DND-41 (cell line): ENCODE results near the gene SYCE3.

Experiments
- ATAC-seq: fragments of 200-7000 bp; cut with Tn5 transposase; 3 replicates; pipeline ENCODE4 v1.9.1; 2021; ENCODE audit warnings: low read depth; ENCODE audit not compliant: insufficient read depth
- DNase-seq: peaks from one replicate; pipeline ENCODE4 v3.0.0-alpha.2; 2020
- H2AFZ ChIP-seq: 2 replicates; pipeline ENCODE4 v1.6.0; 2012; ENCODE audit warnings: low read depth, low read length
- H3K27ac ChIP-seq: 2 replicates; pipeline ENCODE4 v1.5.1; 2012; ENCODE audit warnings: low read length, inconsistent platforms
- H3K27me3 ChIP-seq: fragments of 200-600 bp; sonication (generic); 2 replicates; pipeline ENCODE4 v1.6.0; 2012; ENCODE audit warnings: low read length, mild to moderate bottlenecking, inconsistent platforms; ENCODE audit not compliant: insufficient read depth, poor library complexity
- H3K36me3 ChIP-seq: 2 replicates; pipeline ENCODE4 v1.5.1; 2012; ENCODE audit warnings: low read length, inconsistent platforms; ENCODE audit not compliant: insufficient read depth
- H3K4me1 ChIP-seq: 2 replicates; pipeline ENCODE4 v1.5.1; 2012; ENCODE audit warnings: mild to moderate bottlenecking, low read length; ENCODE audit not compliant: insufficient read depth
- H3K4me2 ChIP-seq: 2 replicates; pipeline ENCODE4 v1.6.0; 2012; ENCODE audit warnings: mild to moderate bottlenecking, moderate library complexity, low read length, inconsistent platforms; ENCODE audit not compliant: insufficient read depth
- H3K4me3 ChIP-seq, 2 experiments: fragments of 200-600 bp in 1 of 2; shearing (Covaris generic) in 1 of 2; 2 replicates each; pipeline ENCODE4 v1.5.1; 2012 to 2016; ENCODE audit warnings: inconsistent platforms in 2 of 2, low read length in 2 of 2, mild to moderate bottlenecking in 2 of 2, low read depth in 1 of 2, moderate library complexity in 1 of 2
- H3K79me2 ChIP-seq: 2 replicates; pipeline ENCODE4 v1.6.0; 2012; ENCODE audit warnings: low read length, inconsistent platforms; ENCODE audit not compliant: insufficient read depth
- H3K9ac ChIP-seq: 2 replicates; pipeline ENCODE4 v1.6.0; 2012; ENCODE audit warnings: low read depth, mild to moderate bottlenecking, inconsistent platforms, low read length, moderate library complexity
- H3K9me3 ChIP-seq: 2 replicates; pipeline ENCODE4 v1.5.1; 2012; ENCODE audit warnings: low read length, moderate library complexity, mild to moderate bottlenecking, inconsistent platforms; ENCODE audit not compliant: insufficient read depth, severe bottlenecking
- H4K20me1 ChIP-seq: 2 replicates; pipeline ENCODE4 v1.6.0; 2012; ENCODE audit warnings: low read length; ENCODE audit not compliant: insufficient read depth
- CTCF ChIP-seq: IDR thresholded peaks from 2 replicates; pipeline ENCODE4 v1.5.1; 2012; ENCODE audit warnings: borderline replicate concordance, low read length, moderate library complexity, mild to moderate bottlenecking; ENCODE audit not compliant: poor library complexity, severe bottlenecking; ENCODE audit errors: extremely low read depth
- EZH2 ChIP-seq: IDR thresholded peaks from 3 replicates; pipeline ENCODE4 v1.6.1; 2012; ENCODE audit warnings: borderline replicate concordance, low read depth, mild to moderate bottlenecking, moderate library complexity, low read length, inconsistent platforms; ENCODE audit not compliant: severe bottlenecking

The SYCE3 gene

DNA sequence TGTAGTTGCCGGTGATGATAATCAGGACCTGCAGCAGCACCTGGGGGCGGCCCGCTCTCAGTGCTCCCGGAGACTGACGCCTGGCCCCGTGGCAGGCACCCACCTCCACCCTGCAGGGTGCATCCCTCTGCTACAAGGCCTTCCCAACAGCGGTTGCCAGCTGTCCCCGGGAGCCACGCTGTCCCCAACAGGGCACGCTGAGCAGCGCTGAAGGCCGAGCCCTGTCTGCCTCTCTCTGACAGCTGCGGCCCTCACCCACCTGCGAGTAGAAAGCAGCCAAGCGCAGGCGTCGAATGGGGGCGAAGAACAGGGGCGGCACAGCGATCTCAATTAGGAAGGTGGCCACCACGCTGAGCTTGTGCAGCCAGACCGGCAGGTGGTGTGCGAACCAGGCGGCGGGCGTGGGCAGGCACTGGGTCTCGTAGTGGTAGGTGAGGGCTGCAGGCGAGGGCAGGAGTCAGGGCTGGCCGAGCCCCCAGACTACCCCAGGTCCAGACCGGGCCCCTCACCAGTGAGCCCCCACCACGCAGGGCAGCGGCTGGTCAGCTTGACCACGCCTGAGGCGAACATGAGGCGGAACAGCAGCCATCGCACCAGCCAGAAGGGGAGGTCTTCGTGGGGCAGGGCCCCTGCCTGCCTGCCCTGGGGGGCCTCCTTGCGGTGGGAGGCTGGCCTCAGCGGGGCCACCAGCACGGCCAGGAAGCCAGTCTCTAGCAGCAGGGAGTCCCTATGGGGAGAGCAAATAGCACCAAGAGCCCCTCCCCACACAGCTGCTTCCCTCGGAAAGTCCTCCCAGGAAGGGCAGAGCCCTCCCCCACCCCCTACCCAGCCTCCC is 56.7 kb downstream of the SYCE3 start:
- Histone ChIP-seq H3K79me2 (peaks cover 60% of the 10 kb centered on the region), H3K4me2 (peak overlapping the region; percentile 99), H3K36me3 (peaks cover 48% of the 10 kb centered on the region), H3K27me3 (no peaks in the 10 kb centered on the region), H3K9me3 (no peaks in the 10 kb centered on the region), H4K20me1 (peaks cover 24% of the 10 kb centered on the region), H3K4me3 (peak overlapping the region; percentile 93 to 98; a peak in 3 of 4 replicates), H2AFZ (no peak overlapping the region), H3K4me1 (peaks cover 46% of the 10 kb centered on the region), H3K27ac (peak overlapping the region; percentile 97), H3K9ac (peak overlapping the region; percentile 87)
- DNase-seq = peak; percentile 30
- TF ChIP-seq EZH2 = no peak
- no peak for TF ChIP-seq CTCF
- no peak for ATAC-seq

- Histone ChIP-seq H3K4me1 (peaks cover 43% of the 10 kb centered on the region), H3K27me3 (no peaks in the 10 kb centered on the region), H3K9ac (peak overlapping the region; percentile 87), H3K4me3 (peak overlapping the region in 1 of 2 experiments; percentile 93; a peak in 2 of 4 replicates), H4K20me1 (peaks cover 24% of the 10 kb centered on the region), H3K79me2 (peaks cover 53% of the 10 kb centered on the region), H2AFZ (no peak overlapping the region), H3K9me3 (no peaks in the 10 kb centered on the region), H3K36me3 (peaks cover 45% of the 10 kb centered on the region), H3K27ac (peak overlapping the region; percentile 65), H3K4me2 (peak overlapping the region; percentile 99)
- TF ChIP-seq EZH2 (no peak), CTCF (no peak)
- DNase-seq = no peak
- no peak for ATAC-seq
Measured at GRCh38 chr22:50505276-50505775, 57.4 kb downstream of the SYCE3 start.

GRCh38 chr22:50504369-50505211 is 58.1 kb downstream of the SYCE3 start:
- Histone ChIP-seq H3K4me2 (peak overlapping the region; percentile 99), H3K9ac (peak overlapping the region; percentile 87; the same call in 1 of the 2 replicates), H4K20me1 (peaks cover 23% of the 10 kb centered on the region), H3K27me3 (no peaks in the 10 kb centered on the region), H3K79me2 (peaks cover 45% of the 10 kb centered on the region), H3K27ac (peak overlapping the region; percentile 65), H3K9me3 (no peaks in the 10 kb centered on the region), H2AFZ (no peak overlapping the region), H3K4me3 (no peak overlapping the region), H3K4me1 (peaks cover 36% of the 10 kb centered on the region), H3K36me3 (peaks cover 42% of the 10 kb centered on the region)
- DNase-seq (peak; percentile 46), ATAC-seq (no peak)
- no peak for TF ChIP-seq EZH2
- no peak for TF ChIP-seq CTCF
